ENCODE data around the gene NBL1.
"Not testable (repeated sequence)": the region's sequence is repeated elsewhere in the genome, so short reads cannot be mapped to it uniquely, and the experiment has no call there.

Gene NBL1

GRCh38 chr1:19622204-19622603, 21.9 kb upstream of the NBL1 start:
- DNase-seq (ENCODE audit: low read depth) = no peak

DNA sequence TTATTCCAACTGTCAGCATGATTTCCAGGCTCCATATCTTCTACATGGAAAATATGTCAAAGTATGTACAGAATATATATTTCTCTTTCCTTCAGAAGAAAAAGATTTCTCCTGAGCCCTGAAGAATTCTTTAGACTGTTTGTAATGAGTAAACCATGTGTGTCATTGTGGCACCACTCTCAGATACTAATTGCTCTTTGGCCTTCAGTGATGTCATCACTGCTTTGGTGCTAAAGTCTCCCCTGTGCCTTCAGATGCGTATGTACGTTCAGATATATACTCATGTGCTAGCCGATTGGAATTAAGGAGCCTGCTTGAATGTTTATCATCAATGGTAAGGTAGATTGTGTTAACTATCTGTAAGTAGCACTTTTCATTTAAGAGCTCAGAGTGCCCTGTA, 20.6 kb upstream of the NBL1 start:
- DNase-seq (ENCODE audit: low read depth) = no peak

DNA sequence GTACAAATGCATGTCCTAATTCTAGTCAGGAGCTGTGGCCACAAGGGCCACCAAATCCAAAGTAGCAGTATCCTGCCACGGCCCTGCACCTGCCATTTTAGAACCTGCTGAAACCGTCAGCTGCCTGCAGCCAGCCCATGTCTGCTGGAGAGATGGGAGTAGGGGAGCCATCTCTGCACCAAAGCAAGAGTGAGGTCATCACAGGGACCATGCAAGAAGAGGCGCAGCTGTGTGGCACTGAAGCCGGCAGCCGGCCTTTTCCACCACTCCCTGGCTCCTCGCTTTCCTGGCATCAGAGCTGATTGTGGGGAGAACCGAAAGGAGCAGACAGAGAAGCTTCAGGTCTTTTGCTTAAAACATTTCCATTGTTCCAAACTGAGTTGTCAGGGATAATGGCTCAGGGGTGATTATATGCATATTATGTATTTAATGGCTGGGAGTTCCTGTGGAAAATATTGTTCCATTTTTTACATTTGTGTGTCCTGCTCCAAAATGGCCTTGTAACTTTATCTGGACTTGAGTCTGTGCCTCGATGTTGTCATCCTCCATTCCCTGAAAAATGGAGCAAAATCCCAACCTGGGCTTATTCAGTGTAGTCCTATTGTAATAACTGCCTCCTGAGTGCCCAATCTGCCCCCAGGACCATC, 18.7 kb upstream of the NBL1 start:
- DNase-seq (ENCODE audit: low read depth) = no peak

DNA sequence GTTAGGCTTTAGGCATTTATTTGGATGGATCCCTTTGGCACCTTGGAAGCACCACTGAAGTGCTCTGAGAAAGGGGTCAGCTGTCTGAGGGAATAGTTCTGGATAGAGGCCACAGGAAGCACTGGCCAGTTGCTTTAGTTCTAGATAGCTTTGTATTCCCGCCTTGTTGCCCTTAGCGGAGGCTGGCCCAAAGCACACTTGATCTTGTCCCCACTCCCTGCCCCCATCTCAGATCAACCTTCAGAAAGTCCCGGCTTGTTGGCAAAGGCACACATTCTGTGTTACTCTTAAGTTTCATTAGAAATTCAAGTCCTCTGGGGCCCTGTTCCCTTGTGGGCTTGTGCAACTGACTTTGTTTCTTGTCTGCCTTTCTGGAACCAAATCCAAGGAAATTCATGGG, 15.2 kb upstream of the NBL1 start:
- DNase-seq (ENCODE audit: low read depth) = no peak

DNA sequence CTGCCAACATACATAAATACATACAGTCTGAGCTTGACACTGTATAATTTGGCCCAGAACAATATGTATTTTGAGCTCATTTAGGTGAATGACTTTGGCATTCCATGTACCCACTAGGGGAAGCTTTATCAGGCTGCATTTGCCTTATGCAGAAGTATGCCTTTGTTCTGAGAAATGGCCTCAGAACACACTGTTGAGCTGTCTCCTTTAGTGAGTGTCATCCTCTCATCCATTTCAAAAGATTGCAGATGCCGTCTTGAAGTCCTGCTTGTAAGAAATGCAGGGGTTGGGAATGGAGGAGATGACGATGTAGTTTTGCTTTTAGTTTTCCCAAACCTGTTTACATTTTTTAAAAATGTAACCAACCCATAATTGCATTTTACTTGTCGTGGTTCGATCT, 14.8 kb upstream of the NBL1 start:
- DNase-seq (ENCODE audit: low read depth) = no peak

DNA sequence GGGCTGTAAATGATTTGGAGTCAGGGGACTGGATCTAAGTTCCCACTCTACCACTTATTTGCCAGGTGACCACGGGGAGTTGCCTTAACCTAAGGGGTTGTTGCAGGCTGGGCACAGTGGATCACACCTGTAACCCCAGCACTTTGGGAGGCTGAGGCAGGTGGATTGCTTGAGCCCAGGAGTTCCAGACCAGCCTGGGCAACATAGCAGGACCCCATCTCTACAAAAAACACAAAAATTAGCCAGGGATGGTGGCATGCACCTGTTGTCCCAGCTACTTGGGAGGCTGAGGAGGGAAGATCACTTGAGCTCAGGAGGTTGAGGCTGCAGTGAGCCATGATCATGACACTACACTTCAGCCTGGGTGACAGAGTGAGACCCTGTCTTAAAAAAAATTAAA, 13.9 kb upstream of the NBL1 start:
- DNase-seq (ENCODE audit: low read depth) = not testable (repeated sequence)

GRCh38 chr1:19630720-19631395, 13.3 kb upstream of the NBL1 start:
- no peak for DNase-seq (ENCODE audit: low read depth)

DNA sequence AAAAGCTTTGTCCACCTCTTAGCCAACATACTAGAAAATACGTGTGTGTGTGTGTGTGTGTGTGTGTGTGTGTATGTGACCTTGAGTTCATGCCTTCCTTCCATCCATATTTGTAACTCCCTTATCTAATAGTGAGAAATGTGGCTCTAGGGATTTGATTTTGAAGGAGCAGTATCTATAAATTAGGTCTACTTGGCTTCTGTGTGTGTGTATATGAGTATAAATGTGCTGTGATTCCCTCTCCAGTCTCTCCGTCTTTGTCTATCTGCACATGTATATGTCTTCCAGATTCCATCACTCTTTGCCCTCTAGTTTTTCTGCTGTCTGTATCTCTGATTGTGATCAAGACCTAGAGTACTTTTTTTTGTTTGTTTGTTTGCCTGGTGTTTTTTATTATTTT, 11.9 kb upstream of the NBL1 start:
- DNase-seq (ENCODE audit: low read depth) = no peak

DNA sequence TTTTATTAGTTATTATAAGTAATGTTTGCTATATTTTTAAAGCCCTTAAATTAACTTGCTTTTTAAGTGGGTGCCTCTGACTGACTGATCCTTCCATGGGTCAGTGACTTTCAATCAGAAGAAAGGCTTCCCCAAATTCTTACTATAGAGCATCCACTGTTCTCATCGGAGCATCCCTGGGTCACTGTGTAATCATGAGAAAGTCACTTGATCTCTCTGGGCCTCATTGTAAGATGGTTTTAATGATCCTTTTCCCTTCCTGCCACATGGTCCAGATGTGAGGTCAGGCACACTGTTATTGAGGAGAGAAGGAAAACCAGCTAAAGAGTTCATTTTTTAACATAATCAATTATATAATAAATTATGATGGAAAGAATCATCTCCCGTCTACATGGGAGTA, 11.0 kb upstream of the NBL1 start:
- DNase-seq (ENCODE audit: low read depth) = no peak

DNA sequence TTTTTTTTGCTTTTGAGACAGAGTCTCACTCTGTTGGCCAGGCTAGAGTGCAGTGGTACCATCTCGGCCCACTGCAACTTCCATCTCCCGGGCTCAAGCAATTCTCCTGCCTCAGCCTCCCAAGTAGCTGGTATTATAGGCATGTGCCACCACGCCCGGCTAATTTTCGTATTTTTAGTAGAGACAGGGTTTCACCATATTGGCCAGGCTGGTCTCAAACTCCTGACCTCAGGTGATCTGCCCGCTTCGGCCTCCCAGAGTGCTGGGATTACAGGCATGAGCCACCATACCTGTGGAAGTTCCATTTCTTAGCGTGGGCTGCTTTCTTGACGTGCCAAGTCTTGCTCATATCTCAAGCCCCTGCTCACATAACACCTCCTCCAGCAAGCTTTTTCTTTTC, 9.0 kb upstream of the NBL1 start:
- not testable (repeated sequence) for DNase-seq (ENCODE audit: low read depth)

DNA sequence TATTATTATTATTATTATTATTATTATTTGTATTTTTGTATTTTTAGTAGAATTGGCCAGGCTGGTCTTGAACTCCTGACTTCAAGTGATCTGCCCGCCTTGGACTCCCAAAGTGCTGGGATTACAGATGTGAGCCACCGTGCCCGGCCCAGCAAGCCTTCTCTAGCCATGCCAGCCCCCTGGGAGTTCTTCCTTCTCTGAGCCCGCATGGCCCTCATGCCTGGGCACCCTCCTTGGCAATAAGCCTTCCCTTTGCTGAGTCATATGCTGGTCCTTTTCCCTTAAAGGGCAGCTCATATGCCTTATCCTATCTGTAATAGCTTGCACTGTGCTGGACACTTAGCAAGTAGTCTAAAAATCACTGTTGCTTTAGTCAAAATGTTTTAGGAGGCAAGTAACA, 8.5 kb upstream of the NBL1 start:
- no peak for DNase-seq (ENCODE audit: low read depth)

GRCh38 chr1:19636065-19636464, 8.0 kb upstream of the NBL1 start:
- no peak for DNase-seq (ENCODE audit: low read depth)

DNA sequence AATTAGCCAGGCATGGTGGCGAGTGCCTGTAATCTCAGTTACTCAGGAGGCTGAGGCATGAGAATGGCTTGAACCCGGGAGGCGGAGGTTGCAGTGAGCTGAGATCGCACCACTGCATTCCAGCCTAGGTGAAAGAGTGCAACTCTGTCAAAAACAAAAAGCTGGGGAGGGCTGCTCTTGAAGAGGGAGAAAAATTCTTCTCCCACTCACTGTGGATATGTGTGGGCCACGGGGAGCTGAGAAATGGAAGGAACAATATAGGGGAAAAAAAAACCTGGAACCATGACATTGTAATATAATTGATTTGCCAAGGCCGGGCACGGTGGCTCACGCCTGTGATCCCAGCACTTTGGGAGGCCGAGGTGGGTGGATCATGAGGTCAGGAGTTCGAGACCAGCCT, 7.4 kb upstream of the NBL1 start:
- not testable (repeated sequence) for DNase-seq (ENCODE audit: low read depth)

DNA sequence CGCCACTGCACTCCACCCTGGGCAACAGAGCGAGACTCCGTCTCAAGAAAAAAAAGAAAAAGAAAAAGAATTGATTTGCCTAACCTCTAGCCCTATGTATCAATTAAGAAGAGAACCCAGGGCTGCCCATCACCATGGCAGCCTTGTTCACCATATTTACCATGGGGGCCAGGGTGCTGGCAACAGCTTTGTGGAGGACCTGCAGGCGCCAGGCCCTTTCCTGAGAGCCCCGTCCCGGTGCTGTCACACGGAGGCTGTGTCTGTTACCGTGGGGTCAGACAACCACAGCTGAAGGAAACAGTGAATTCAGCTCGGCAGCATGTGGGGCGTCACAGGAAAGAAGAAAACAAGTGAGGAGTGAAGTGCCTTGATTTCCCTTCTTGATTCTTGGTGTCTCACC, 6.5 kb upstream of the NBL1 start:
- no peak for DNase-seq (ENCODE audit: low read depth)

DNA sequence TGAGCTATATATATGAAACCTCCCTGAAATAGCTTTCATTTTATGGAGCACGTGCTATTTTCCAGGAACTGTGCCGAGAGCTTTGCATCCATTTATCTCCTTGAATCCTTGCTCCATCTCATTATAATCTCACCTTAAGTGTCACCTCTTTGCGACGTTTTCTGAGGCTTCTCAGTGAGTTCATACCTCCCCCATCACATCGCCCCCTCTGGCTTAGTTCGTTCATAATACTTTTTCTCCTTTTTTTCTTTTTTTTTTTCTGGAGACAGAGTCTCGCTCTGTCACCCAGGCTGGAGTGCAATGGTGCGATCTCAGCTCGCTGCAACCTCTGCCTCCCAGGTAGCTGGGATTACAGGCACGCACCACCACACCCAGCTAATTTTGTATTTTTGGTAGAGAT, 4.9 kb upstream of the NBL1 start:
- not testable (repeated sequence) for DNase-seq (ENCODE audit: low read depth)

DNA sequence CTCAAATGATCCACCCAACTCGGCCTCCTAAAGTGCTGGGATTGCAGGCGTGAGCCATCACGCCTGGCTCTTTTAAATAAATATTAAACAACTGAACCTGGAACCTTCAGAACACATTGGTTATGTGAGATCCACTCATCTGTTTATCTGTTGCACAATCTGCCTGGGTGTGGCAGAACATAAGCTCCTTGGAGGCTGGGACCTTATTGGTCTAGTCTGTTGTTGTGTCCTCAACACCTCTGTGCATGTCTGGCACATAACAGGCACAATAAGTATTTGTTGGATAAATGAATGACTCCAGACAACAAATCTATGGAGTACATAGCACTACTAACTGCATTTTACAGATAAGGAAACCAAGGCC, 4.1 kb upstream of the NBL1 start:
- DNase-seq (ENCODE audit: low read depth) = no peak

- no peak for DNase-seq (ENCODE audit: low read depth)
These were observed 3.5 kb upstream of the NBL1 start for GRCh38 chr1:19640363-19641316.

DNA sequence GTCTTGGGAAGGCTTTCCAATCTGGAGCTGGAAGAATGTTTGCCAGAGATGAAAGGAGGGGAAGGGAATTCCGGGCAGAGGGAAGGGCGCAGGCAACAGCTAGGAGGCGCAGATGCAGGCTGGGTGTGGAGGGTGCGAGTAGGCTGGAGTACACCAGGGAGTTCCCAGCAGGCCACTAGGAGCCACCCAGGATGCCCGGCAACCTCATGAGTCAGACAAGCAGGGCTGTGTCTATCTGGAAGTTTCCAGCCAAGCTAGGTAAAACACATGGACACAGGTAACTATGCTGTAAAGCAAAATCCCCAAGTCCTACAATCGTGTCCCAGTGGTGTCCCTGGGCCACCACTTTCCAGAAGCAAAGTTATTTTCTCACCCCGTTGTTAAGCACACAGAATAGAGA, 990 bp upstream of the NBL1 start:
- no peak for DNase-seq (ENCODE audit: low read depth)

DNA sequence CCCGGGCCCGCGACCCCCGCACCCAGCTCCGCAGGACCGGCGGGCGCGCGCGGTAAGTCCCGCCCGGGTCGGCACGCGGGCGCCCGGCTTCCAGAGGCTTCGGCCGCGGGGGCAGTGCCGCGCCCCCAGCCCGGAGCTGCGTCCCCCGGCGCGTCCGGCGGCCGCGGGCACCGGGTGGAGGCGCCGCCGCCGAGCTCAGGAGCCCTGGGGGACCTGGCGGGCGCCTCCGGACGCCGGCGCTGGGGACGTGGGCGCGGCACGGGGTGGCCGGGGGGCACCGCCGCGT, 227 bp downstream of the NBL1 start:
- DNase-seq (ENCODE audit: low read depth) = no peak

- no peak for DNase-seq (ENCODE audit: low read depth)
These were observed 735 bp downstream of the NBL1 start for GRCh38 chr1:19644681-19645410.

DNA sequence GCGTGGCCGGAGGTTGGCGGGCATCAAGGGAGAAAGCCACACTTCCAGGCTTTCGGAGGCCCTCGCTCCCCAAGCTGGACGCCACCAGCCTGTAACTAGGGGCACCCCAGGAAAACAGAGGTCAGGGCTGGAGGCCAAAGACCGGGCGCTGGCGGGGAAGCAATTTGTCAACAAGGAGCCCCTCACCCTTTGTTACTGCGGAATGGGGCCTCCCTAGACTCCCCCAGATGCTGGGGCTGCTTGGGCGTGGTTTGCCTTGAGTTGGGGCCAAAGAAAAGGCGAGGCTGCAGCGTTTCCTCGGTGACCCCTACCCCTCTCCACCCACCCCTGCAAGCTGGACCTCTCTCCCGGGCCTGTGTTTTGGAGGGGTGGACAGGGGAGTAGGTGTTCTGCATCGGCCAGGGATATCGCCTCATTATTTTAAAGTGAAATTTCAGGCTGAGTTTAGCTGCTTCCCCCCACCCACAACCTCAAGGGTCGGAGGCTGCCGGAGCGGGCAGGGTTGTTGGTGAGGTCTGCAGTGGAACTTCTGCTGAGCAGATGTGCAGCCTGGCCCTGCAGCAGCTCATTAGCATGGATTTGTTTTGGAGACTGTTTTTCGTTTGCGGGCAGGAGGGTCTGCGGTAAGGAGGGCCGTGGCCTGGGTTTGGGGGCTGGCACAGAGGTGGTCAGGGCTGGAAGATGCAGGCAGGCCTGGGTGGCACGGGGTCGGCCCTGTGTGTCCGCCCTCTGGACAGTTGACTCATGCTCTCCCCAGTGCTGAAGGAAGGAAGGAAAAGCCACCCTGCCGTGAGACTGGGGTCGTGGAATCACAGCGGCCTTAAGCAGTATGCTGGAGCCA, 1.5 kb downstream of the NBL1 start:
- DNase-seq (ENCODE audit: low read depth) = no peak
